Mucosa of rectum (tissue), 2 donors: ENCODE results near the gene MAGI2.
"Not testable (repeated sequence)": the region's sequence is repeated elsewhere in the genome, so short reads cannot be mapped to it uniquely, and the experiment has no call there.

Source experiments
- H3K27ac ChIP-seq, 2 donors: one replicate each; pipeline ENCODE4 v1.7.0; 2013; ENCODE audit warnings: inconsistent platforms in 2 of 2, low read depth in 2 of 2, low read length in 2 of 2
- H3K27me3 ChIP-seq, 2 donors: one replicate each; pipeline ENCODE4 v1.7.0; 2013; ENCODE audit warnings: low read length in 2 of 2; ENCODE audit not compliant: control insufficient read depth in 2 of 2, insufficient read depth in 2 of 2
- H3K36me3 ChIP-seq, 2 donors: one replicate each; pipeline ENCODE4 v1.7.0; 2013; ENCODE audit warnings: low read length in 2 of 2; ENCODE audit not compliant: control insufficient read depth in 2 of 2, insufficient read depth in 2 of 2
- H3K4me1 ChIP-seq, 2 donors: one replicate each; pipeline ENCODE4 v1.7.0; 2013; ENCODE audit warnings: low read length in 2 of 2, mild to moderate bottlenecking in 1 of 2; ENCODE audit not compliant: control insufficient read depth in 2 of 2, insufficient read depth in 2 of 2
- H3K4me3 ChIP-seq, 2 donors: one replicate each; pipeline ENCODE4 v1.7.0; 2013; ENCODE audit warnings: low read length in 2 of 2
- H3K9ac ChIP-seq, 2 donors: one replicate each; pipeline ENCODE4 v1.7.0; 2013; ENCODE audit warnings: low read length in 2 of 2, low read depth in 1 of 2, mild to moderate bottlenecking in 1 of 2
- H3K9me3 ChIP-seq, 2 donors: one replicate each; pipeline ENCODE4 v1.7.0; 2013; ENCODE audit warnings: low read length in 2 of 2; ENCODE audit not compliant: control insufficient read depth in 2 of 2
- donor health status: healthy.
- donor health status: Normal muscosa, but diverticular disease.

MAGI2 gene

GRCh38 chr7:78535655-78536054 is 917.8 kb downstream of the MAGI2 start:
- Histone ChIP-seq H3K4me1 (no peaks in the 10 kb centered on the region), H3K27ac (no peak overlapping the region), H3K27me3 (no peaks in the 10 kb centered on the region), H3K36me3 (no peaks in the 10 kb centered on the region), H3K9ac (no peak overlapping the region), H3K4me3 (no peak overlapping the region), H3K9me3 (no peaks in the 10 kb centered on the region)

- Histone ChIP-seq H3K9ac (no peak overlapping the region), H3K36me3 (no peaks in the 10 kb centered on the region), H3K27ac (no peak overlapping the region), H3K27me3 (no peaks in the 10 kb centered on the region), H3K4me1 (no peaks in the 10 kb centered on the region), H3K9me3 (no peaks in the 10 kb centered on the region), H3K4me3 (no peak overlapping the region)
Measured at GRCh38 chr7:78530351-78530750, 923.1 kb downstream of the MAGI2 start.

GRCh38 chr7:78529392-78529791 is 924.1 kb downstream of the MAGI2 start:
- Histone ChIP-seq H3K36me3 (no peaks in the 10 kb centered on the region), H3K27me3 (no peaks in the 10 kb centered on the region), H3K4me3 (no peak overlapping the region), H3K27ac (no peak overlapping the region), H3K9ac (no peak overlapping the region), H3K4me1 (no peaks in the 10 kb centered on the region), H3K9me3 (no peaks in the 10 kb centered on the region)

GRCh38 chr7:78528964-78529363 is 924.5 kb downstream of the MAGI2 start:
- Histone ChIP-seq H3K27ac (no peak overlapping the region), H3K36me3 (no peaks in the 10 kb centered on the region), H3K9me3 (no peaks in the 10 kb centered on the region), H3K4me1 (no peaks in the 10 kb centered on the region), H3K27me3 (no peaks in the 10 kb centered on the region), H3K4me3 (no peak overlapping the region), H3K9ac (no peak overlapping the region)

GRCh38 chr7:78523930-78524329 is 929.5 kb downstream of the MAGI2 start:
- no peak overlapping the region for H3K27ac ChIP-seq
- no peaks in the 10 kb centered on the region for H3K36me3 ChIP-seq
- H3K9ac ChIP-seq, result no peak overlapping the region
- H3K27me3 ChIP-seq, result no peaks in the 10 kb centered on the region
- H3K4me3 ChIP-seq, result no peak overlapping the region
- no peaks in the 10 kb centered on the region for H3K9me3 ChIP-seq
- no peaks in the 10 kb centered on the region for H3K4me1 ChIP-seq

GRCh38 chr7:78521961-78522360 is 931.5 kb downstream of the MAGI2 start:
- Histone ChIP-seq H3K4me3 (no peak overlapping the region), H3K27ac (no peak overlapping the region), H3K9ac (no peak overlapping the region), H3K9me3 (no peaks in the 10 kb centered on the region), H3K36me3 (no peaks in the 10 kb centered on the region), H3K27me3 (no peaks in the 10 kb centered on the region), H3K4me1 (no peaks in the 10 kb centered on the region)

GRCh38 chr7:78516450-78516849 is 937.0 kb downstream of the MAGI2 start:
- Histone ChIP-seq H3K4me3 (no peak overlapping the region), H3K27me3 (no peaks in the 10 kb centered on the region), H3K9ac (no peak overlapping the region), H3K36me3 (no peaks in the 10 kb centered on the region), H3K9me3 (no peaks in the 10 kb centered on the region), H3K27ac (no peak overlapping the region), H3K4me1 (no peaks in the 10 kb centered on the region)

- Histone ChIP-seq H3K36me3 (no peaks in the 10 kb centered on the region), H3K9me3 (no peaks in the 10 kb centered on the region), H3K9ac (no peak overlapping the region), H3K4me1 (no peaks in the 10 kb centered on the region), H3K27me3 (no peaks in the 10 kb centered on the region), H3K27ac (no peak overlapping the region), H3K4me3 (no peak overlapping the region)
Measured at GRCh38 chr7:78514634-78515033, 938.8 kb downstream of the MAGI2 start.

GRCh38 chr7:78510580-78511188 is 942.8 kb downstream of the MAGI2 start:
- H3K27me3 ChIP-seq, result no peaks in the 10 kb centered on the region
- H3K36me3 ChIP-seq, result no peaks in the 10 kb centered on the region
- H3K9ac ChIP-seq, result no peak overlapping the region
- H3K4me1 ChIP-seq, result no peaks in the 10 kb centered on the region
- no peak overlapping the region for H3K4me3 ChIP-seq
- H3K9me3 ChIP-seq, result no peaks in the 10 kb centered on the region
- H3K27ac ChIP-seq, result no peak overlapping the region

GRCh38 chr7:78503301-78503700 is 950.2 kb downstream of the MAGI2 start:
- H3K36me3 ChIP-seq, H3K9me3 ChIP-seq, H3K4me3 ChIP-seq, H3K27ac ChIP-seq, H3K27me3 ChIP-seq, H3K9ac ChIP-seq, H3K4me1 ChIP-seq: not testable (repeated sequence)

- H3K9ac ChIP-seq, result no peak overlapping the region
- no peaks in the 10 kb centered on the region for H3K9me3 ChIP-seq
- H3K27ac ChIP-seq, result no peak overlapping the region
- H3K4me3 ChIP-seq, result no peak overlapping the region
- no peaks in the 10 kb centered on the region for H3K4me1 ChIP-seq
- no peaks in the 10 kb centered on the region for H3K27me3 ChIP-seq
- no peaks in the 10 kb centered on the region for H3K36me3 ChIP-seq
Measured at GRCh38 chr7:78501064-78501463, 952.4 kb downstream of the MAGI2 start.
